ENCODE data around the gene SLC22A16.

- TF ChIP-seq EZH2 (IDR thresholded peaks at IDR 0.05; ENCODE audit: borderline replicate concordance, low read depth, low read length, severe bottlenecking) (no peak), POLR2AphosphoS5 (IDR thresholded peaks at IDR 0.05; ENCODE audit: insufficient read depth, low read depth, low read length) (no peak), MYC (IDR thresholded peaks at IDR 0.05; ENCODE audit: low read depth, low read length) (no peak), POLR2A (IDR thresholded peaks at IDR 0.05; ENCODE audit: low read depth, low read length) (no peak), MAX (IDR thresholded peaks at IDR 0.05; ENCODE audit: insufficient read depth, insufficient read length) (no peak), JUN (IDR thresholded peaks at IDR 0.05; ENCODE audit: borderline replicate concordance, insufficient read depth, insufficient read length, low read depth) (no peak)
- TF ChIP-seq, protein P1, sequence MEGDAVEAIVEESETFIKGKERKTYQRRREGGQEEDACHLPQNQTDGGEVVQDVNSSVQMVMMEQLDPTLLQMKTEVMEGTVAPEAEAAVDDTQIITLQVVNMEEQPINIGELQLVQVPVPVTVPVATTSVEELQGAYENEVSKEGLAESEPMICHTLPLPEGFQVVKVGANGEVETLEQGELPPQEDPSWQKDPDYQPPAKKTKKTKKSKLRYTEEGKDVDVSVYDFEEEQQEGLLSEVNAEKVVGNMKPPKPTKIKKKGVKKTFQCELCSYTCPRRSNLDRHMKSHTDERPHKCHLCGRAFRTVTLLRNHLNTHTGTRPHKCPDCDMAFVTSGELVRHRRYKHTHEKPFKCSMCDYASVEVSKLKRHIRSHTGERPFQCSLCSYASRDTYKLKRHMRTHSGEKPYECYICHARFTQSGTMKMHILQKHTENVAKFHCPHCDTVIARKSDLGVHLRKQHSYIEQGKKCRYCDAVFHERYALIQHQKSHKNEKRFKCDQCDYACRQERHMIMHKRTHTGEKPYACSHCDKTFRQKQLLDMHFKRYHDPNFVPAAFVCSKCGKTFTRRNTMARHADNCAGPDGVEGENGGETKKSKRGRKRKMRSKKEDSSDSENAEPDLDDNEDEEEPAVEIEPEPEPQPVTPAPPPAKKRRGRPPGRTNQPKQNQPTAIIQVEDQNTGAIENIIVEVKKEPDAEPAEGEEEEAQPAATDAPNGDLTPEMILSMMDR (IDR thresholded peaks at IDR 0.05; ENCODE audit: extremely low read depth in 1 of 2, insufficient read depth in 1 of 2, low read depth in 1 of 2, low read length in 2 of 2), result no peak
Measured at GRCh38 chr6:110486756-110487155, 10.3 kb upstream of the SLC22A16 start.
